K562 (cell line): ENCODE data around the gene MYCBP. TPM values are rescaled to one million over a fixed set of nuclear protein-coding genes. Genes with fewer than 3 reads are reported as not detected.

ENCODE experiments used
- BRCA1 ChIP-seq, 2 experiments: fragments of 450-650 bp in 1 of 2; sonication (generic) in 1 of 2; formaldehyde crosslinking in 1 of 2; IDR thresholded peaks; 2 replicates each; pipeline versions ENCODE4 v1.5.0 to v1.6.1; 2017 to 2020; ENCODE audit warnings: mild to moderate bottlenecking in 1 of 2, missing genetic modification reagents in 1 of 2
- E2F3 ChIP-seq: fragments of 250-450 bp; sonication (Bioruptor Pico); IDR thresholded peaks from 2 replicates; pipeline ENCODE4 v1.4.0; 2020; ENCODE audit warnings: mild to moderate bottlenecking
- ELF4 ChIP-seq: fragments of 450-650 bp; formaldehyde crosslinking; IDR thresholded peaks from 2 replicates; pipeline ENCODE4 v1.4.0; 2022; ENCODE audit warnings: missing genetic modification characterization
- FIP1L1 ChIP-seq: fragments of 200-400 bp; formaldehyde crosslinking; IDR thresholded peaks from 2 replicates; pipeline ENCODE4 v1.6.1; 2018; ENCODE audit warnings: mild to moderate bottlenecking, low read depth, low read length; ENCODE audit not compliant: poor library complexity, severe bottlenecking
- HNRNPH1 ChIP-seq: fragments of 200-400 bp; formaldehyde crosslinking; optimal IDR thresholded peaks from 2 replicates; pipeline ENCODE3; 2017; ENCODE audit warnings: low read depth, mild to moderate bottlenecking, low read length, moderate library complexity
- MCM2 ChIP-seq: fragments of 450-650 bp; IDR thresholded peaks from 2 replicates; pipeline ENCODE4 v1.6.1; 2017; ENCODE audit warnings: low read depth, mild to moderate bottlenecking
- MXI1 ChIP-seq: IDR thresholded peaks from 2 replicates; pipeline ENCODE4 v1.6.1; 2011; ENCODE audit warnings: low read depth, mild to moderate bottlenecking, improper control_type of control experiment, low read length
- NFE2 ChIP-seq: IDR thresholded peaks from 2 replicates; pipeline ENCODE4 v1.6.1; 2014; ENCODE audit warnings: antibody characterized with exemption, low read depth
- PCBP1 ChIP-seq: fragments of 200-400 bp; formaldehyde crosslinking; IDR thresholded peaks from 2 replicates; pipeline ENCODE4 v1.6.1; 2018; ENCODE audit warnings: mild to moderate bottlenecking, low read depth, low read length; ENCODE audit not compliant: poor library complexity, severe bottlenecking
- SIN3B ChIP-seq: fragments of 450-650 bp; IDR thresholded peaks from 2 replicates; pipeline ENCODE4 v1.6.1; 2017; ENCODE audit warnings: low read depth, mild to moderate bottlenecking, moderate library complexity
- ZNF212 ChIP-seq: fragments of 450-650 bp; formaldehyde crosslinking; IDR thresholded peaks from 2 replicates; pipeline ENCODE4 v1.4.0; 2020; ENCODE audit warnings: mild to moderate bottlenecking
- ZNF780A ChIP-seq: fragments of 250-450 bp; sonication (Bioruptor Pico); IDR thresholded peaks from 2 replicates; pipeline ENCODE4 v1.5.0; 2021; ENCODE audit warnings: mild to moderate bottlenecking
- polyA plus RNA-seq, 8 experiments: library from polyadenylated mRNA; depleted of rRNA in 4 of 8; stranded (reverse) in 5 of 8; unstranded in 3 of 8; fragments of >200 nt; fragmentation: Nextera tagmentation in 2 of 8; fragmentation: Illumina TruSeq in 1 of 8; extraction: Ambion mirVana in 2 of 8; extraction: Trizol in 1 of 8; gene quantifications; 2 replicates each; pipeline versions ENCODE4 v1.2.1 to v1.2.3, GENCODE V29; 2011 to 2014; ENCODE audit warnings: inconsistent platforms in 1 of 8, missing spikeins in 1 of 8
- total RNA-seq, 7 experiments: library from RNA; depleted of rRNA in 6 of 7; stranded (reverse); fragments of >200 nt in 6 of 7; fragmentation: Illumina TruSeq in 2 of 7; extraction: Trizol in 2 of 7; gene quantifications; 2 replicates each; pipeline versions ENCODE4 v1.2.1 to v1.2.3, GENCODE V29; 2011 to 2021; ENCODE audit warnings: low replicate concordance in 1 of 7
- TF ChIP-seq, protein P1 (sequence below): fragments of 450-650 bp; formaldehyde crosslinking; IDR thresholded peaks from 2 replicates; pipeline ENCODE4 v1.4.0; 2020; ENCODE audit warnings: mild to moderate bottlenecking, moderate library complexity
- TF ChIP-seq, protein P2 (sequence below): IDR thresholded peaks from 3 replicates; pipeline ENCODE4 v1.6.1; 2011; ENCODE audit warnings: borderline replicate concordance, mild to moderate bottlenecking; ENCODE audit not compliant: insufficient read length, insufficient read depth
- TF ChIP-seq, protein P3 (sequence below): fragments of 450-650 bp; formaldehyde crosslinking; conservative IDR thresholded peaks from 2 replicates; pipeline ENCODE4 v1.4.0; 2022; ENCODE audit warnings: mild to moderate bottlenecking, missing genetic modification characterization
- TF ChIP-seq, protein P4 (sequence below): sonication (generic); formaldehyde crosslinking; IDR thresholded peaks from 2 replicates; pipeline ENCODE4 v1.8.0; 2023; ENCODE audit warnings: missing genetic modification reagents, mild to moderate bottlenecking, borderline replicate concordance
- TF ChIP-seq, protein P5 (sequence below): fragments of 250-450 bp; sonication (Bioruptor Pico); IDR thresholded peaks from 2 replicates; pipeline ENCODE4 v1.4.0; 2020; ENCODE audit warnings: borderline replicate concordance

Gene MYCBP
- total and polyA plus RNA-seq, 9 of the 15 experiments (the other 6 are each of a cell fraction or from before 2014, with no cell fraction given), result 32.3 to 253 (median 72.9) TPM

DNA sequence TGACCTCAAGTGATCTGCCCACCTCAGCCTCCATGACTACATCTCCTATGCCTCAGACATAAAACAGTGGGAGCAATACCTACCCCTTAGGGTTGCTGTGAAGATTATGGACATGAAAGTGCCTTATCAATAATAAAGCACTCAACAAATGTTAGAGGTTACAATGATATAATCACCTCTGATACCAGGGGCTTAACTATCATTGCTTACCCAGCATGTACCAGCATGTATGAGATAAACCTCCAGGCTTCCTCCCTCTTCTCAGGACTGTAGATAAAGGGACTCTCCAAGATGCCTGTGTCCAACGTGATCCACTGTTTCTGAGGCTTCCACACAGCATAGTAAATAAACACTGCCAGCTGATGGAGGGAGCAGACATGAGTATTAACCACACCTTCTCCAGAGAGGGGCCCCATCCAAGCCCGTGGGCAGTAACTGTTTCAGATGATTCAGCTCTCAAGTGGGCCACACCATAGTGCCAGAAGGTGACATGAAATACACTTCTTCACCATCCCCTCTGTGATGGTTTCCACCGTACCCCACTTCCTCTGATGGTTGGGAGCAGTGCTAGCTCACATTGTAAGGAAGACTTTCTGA is 42.3 kb upstream of the MYCBP start (continued):
- TF ChIP-seq, protein P1, sequence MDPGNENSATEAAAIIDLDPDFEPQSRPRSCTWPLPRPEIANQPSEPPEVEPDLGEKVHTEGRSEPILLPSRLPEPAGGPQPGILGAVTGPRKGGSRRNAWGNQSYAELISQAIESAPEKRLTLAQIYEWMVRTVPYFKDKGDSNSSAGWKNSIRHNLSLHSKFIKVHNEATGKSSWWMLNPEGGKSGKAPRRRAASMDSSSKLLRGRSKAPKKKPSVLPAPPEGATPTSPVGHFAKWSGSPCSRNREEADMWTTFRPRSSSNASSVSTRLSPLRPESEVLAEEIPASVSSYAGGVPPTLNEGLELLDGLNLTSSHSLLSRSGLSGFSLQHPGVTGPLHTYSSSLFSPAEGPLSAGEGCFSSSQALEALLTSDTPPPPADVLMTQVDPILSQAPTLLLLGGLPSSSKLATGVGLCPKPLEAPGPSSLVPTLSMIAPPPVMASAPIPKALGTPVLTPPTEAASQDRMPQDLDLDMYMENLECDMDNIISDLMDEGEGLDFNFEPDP (CRISPR knock-in tag), result no peak
- TF ChIP-seq ZNF780A (CRISPR knock-in tag), result no peak
- TF ChIP-seq E2F3 (CRISPR knock-in tag), result no peak
- TF ChIP-seq SIN3B, result no peak
- TF ChIP-seq, protein P2, sequence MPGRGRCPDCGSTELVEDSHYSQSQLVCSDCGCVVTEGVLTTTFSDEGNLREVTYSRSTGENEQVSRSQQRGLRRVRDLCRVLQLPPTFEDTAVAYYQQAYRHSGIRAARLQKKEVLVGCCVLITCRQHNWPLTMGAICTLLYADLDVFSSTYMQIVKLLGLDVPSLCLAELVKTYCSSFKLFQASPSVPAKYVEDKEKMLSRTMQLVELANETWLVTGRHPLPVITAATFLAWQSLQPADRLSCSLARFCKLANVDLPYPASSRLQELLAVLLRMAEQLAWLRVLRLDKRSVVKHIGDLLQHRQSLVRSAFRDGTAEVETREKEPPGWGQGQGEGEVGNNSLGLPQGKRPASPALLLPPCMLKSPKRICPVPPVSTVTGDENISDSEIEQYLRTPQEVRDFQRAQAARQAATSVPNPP, result no peak
- no peak for TF ChIP-seq ZNF212 (CRISPR knock-in tag)
- TF ChIP-seq FIP1L1, result no peak
- TF ChIP-seq, protein P3, sequence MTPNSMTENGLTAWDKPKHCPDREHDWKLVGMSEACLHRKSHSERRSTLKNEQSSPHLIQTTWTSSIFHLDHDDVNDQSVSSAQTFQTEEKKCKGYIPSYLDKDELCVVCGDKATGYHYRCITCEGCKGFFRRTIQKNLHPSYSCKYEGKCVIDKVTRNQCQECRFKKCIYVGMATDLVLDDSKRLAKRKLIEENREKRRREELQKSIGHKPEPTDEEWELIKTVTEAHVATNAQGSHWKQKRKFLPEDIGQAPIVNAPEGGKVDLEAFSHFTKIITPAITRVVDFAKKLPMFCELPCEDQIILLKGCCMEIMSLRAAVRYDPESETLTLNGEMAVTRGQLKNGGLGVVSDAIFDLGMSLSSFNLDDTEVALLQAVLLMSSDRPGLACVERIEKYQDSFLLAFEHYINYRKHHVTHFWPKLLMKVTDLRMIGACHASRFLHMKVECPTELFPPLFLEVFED (CRISPR knock-in tag), result peak; percentile 66; the same call in 1 of the 2 replicates
- TF ChIP-seq ELF4 (CRISPR knock-in tag), result peak; percentile 65; the same call in 1 of the 2 replicates
- TF ChIP-seq, protein P4, sequence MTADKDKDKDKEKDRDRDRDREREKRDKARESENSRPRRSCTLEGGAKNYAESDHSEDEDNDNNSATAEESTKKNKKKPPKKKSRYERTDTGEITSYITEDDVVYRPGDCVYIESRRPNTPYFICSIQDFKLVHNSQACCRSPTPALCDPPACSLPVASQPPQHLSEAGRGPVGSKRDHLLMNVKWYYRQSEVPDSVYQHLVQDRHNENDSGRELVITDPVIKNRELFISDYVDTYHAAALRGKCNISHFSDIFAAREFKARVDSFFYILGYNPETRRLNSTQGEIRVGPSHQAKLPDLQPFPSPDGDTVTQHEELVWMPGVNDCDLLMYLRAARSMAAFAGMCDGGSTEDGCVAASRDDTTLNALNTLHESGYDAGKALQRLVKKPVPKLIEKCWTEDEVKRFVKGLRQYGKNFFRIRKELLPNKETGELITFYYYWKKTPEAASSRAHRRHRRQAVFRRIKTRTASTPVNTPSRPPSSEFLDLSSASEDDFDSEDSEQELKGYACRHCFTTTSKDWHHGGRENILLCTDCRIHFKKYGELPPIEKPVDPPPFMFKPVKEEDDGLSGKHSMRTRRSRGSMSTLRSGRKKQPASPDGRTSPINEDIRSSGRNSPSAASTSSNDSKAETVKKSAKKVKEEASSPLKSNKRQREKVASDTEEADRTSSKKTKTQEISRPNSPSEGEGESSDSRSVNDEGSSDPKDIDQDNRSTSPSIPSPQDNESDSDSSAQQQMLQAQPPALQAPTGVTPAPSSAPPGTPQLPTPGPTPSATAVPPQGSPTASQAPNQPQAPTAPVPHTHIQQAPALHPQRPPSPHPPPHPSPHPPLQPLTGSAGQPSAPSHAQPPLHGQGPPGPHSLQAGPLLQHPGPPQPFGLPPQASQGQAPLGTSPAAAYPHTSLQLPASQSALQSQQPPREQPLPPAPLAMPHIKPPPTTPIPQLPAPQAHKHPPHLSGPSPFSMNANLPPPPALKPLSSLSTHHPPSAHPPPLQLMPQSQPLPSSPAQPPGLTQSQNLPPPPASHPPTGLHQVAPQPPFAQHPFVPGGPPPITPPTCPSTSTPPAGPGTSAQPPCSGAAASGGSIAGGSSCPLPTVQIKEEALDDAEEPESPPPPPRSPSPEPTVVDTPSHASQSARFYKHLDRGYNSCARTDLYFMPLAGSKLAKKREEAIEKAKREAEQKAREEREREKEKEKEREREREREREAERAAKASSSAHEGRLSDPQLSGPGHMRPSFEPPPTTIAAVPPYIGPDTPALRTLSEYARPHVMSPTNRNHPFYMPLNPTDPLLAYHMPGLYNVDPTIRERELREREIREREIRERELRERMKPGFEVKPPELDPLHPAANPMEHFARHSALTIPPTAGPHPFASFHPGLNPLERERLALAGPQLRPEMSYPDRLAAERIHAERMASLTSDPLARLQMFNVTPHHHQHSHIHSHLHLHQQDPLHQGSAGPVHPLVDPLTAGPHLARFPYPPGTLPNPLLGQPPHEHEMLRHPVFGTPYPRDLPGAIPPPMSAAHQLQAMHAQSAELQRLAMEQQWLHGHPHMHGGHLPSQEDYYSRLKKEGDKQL (CRISPR knock-in tag), result no peak
- peak; percentile 29 for TF ChIP-seq NFE2
- TF ChIP-seq, protein P5, sequence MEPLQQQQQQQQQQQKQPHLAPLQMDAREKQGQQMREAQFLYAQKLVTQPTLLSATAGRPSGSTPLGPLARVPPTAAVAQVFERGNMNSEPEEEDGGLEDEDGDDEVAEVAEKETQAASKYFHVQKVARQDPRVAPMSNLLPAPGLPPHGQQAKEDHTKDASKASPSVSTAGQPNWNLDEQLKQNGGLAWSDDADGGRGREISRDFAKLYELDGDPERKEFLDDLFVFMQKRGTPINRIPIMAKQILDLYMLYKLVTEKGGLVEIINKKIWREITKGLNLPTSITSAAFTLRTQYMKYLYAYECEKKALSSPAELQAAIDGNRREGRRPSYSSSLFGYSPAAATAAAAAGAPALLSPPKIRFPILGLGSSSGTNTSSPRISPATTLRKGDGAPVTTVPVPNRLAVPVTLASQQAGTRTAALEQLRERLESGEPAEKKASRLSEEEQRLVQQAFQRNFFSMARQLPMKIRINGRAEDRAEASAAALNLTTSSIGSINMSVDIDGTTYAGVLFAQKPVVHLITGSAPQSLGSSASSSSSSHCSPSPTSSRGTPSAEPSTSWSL, result no peak
- TF ChIP-seq MXI1, result peak; percentile 51; the same call in 1 of the 2 replicates
- TF ChIP-seq BRCA1 (IDR thresholded peaks at IDR 0.05), result no peak
- no peak for TF ChIP-seq BRCA1 (CRISPR knock-in tag; IDR thresholded peaks at IDR 0.05)
- TF ChIP-seq MCM2, result no peak
- no peak for TF ChIP-seq PCBP1
- TF ChIP-seq HNRNPH1, result no peak
